Stomach (tissue), 4 donors: ENCODE results near the gene PPIF.

Experiments
- EP300 ChIP-seq: sonication (generic); formaldehyde crosslinking; IDR thresholded peaks from one replicate; pipeline ENCODE4 v1.6.1; 2017; ENCODE audit warnings: antibody characterized with exemption
- POLR2A ChIP-seq, 4 donors: fragments of 450-650 bp; IDR thresholded peaks; one replicate each; pipeline ENCODE4 v1.6.1; 2016; ENCODE audit warnings: antibody characterized with exemption in 4 of 4, control low read depth in 2 of 4, mild to moderate bottlenecking in 1 of 4, moderate library complexity in 1 of 4
- POLR2AphosphoS5 ChIP-seq, 3 donors: sonication (generic); formaldehyde crosslinking; IDR thresholded peaks; one replicate each; pipeline ENCODE4 v1.6.1; 2016; ENCODE audit warnings: antibody characterized with exemption in 3 of 3
- TF ChIP-seq, protein P1 (sequence below), 7 experiments: fragments of 450-650 bp in 4 of 7; fragments of 200-600 bp in 3 of 7; sonication (generic) in 3 of 7; IDR thresholded peaks; one replicate each; pipeline ENCODE4 v1.5.1; 2016 to 2019; ENCODE audit warnings: antibody characterized with exemption in 7 of 7, control low read depth in 2 of 7, mild to moderate bottlenecking in 1 of 7

DNA sequence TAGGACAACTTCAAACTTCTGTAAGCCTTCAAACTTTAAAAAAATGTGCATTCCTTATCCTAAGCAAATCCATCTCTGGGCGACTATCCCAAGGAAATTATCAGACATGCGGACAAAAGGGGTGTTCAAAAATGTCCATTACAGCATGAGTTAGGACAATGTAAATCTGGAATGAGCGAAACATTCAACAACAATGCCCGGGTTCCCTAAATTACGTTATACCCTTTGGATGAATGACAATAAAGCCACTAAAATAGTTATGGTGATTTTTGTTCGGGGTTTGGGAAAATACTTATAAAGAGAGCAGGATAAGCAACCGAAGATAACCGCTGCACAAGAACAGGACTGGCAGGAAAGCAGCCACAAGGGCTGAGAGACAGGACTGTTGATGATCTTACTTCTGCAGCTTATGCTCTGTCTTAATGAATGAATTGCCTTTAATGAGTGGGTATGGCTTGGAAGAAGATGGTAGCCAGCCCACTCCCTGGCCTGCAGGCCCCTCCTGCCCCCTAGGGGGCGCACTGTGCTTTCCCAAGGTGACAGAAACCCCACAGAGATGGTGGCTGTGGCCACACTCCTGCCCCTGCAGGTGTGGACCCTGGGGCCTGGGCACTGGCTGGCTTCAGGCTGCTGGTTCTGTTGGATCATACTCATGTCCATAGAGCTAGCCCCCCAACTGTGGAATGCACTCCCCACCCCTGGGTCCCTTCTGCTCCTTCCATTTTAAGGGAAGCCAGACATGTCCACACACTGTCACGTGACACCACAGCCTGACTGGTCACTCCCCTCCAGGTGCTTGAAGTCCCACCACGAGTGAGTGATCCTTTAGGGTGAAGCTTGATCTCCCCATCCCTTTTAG is 53.1 kb downstream of the PPIF start:
- TF ChIP-seq POLR2A (IDR thresholded peaks at IDR 0.05) (no peak), POLR2AphosphoS5 (IDR thresholded peaks at IDR 0.05) (no peak), EP300 (no peak)
- TF ChIP-seq, protein P1, sequence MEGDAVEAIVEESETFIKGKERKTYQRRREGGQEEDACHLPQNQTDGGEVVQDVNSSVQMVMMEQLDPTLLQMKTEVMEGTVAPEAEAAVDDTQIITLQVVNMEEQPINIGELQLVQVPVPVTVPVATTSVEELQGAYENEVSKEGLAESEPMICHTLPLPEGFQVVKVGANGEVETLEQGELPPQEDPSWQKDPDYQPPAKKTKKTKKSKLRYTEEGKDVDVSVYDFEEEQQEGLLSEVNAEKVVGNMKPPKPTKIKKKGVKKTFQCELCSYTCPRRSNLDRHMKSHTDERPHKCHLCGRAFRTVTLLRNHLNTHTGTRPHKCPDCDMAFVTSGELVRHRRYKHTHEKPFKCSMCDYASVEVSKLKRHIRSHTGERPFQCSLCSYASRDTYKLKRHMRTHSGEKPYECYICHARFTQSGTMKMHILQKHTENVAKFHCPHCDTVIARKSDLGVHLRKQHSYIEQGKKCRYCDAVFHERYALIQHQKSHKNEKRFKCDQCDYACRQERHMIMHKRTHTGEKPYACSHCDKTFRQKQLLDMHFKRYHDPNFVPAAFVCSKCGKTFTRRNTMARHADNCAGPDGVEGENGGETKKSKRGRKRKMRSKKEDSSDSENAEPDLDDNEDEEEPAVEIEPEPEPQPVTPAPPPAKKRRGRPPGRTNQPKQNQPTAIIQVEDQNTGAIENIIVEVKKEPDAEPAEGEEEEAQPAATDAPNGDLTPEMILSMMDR (IDR thresholded peaks at IDR 0.05) = peak in 5 of 7 experiments; percentile 40 to 68 (median 47)
